HTERT RPE-1 (cell line): ENCODE results near the gene PAPOLG.

ENCODE experiments used
- in situ Hi-C: fragments of 300-500 bp; cut with MboI; formaldehyde crosslinking; loops from 4 replicates; pipeline ENCODE4 v1.14.3; 2020; ENCODE audit warnings: low sequenced_read_pairs

The PAPOLG gene

GRCh38 chr2:60756097-60757087 lies at the start of gene PAPOLG:
Gene PAPOLG, plus strand, starts transcription at chr2:60756268. Its CDS starts 211 bp downstream, at chr2:60756479.
- in situ Hi-C loops: no loop called here

DNA sequence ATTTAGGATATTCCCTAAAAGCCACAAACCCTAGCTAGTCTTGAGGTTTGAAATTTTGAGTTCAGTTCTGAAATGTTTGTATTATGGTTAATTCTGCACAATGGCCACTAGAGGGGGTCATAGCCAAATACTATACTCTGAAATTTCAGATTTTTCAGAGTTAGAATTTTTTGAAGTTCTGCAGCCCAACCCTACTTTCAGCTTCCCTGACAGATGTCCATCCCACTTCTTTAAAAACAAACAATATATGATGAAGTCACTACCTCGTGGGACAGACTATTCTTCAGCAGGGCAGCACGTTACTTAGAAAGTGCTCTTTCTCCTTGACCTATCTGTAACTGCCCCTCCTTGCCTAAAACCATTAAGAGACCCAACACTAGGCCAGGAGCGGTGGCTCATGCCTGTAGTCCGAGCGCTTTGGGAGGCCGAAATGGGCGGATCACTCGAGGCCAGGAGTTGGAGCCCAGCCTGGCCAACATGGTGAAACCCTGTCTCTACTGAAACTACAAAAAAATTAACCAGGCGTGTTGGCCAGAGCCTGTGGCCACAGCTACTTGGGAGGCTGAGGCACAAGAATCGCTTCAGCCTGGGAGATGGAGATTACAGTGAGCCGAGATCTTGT lies 48.2 kb upstream of the PAPOLG start:
- in situ Hi-C loops: no loop called here

DNA sequence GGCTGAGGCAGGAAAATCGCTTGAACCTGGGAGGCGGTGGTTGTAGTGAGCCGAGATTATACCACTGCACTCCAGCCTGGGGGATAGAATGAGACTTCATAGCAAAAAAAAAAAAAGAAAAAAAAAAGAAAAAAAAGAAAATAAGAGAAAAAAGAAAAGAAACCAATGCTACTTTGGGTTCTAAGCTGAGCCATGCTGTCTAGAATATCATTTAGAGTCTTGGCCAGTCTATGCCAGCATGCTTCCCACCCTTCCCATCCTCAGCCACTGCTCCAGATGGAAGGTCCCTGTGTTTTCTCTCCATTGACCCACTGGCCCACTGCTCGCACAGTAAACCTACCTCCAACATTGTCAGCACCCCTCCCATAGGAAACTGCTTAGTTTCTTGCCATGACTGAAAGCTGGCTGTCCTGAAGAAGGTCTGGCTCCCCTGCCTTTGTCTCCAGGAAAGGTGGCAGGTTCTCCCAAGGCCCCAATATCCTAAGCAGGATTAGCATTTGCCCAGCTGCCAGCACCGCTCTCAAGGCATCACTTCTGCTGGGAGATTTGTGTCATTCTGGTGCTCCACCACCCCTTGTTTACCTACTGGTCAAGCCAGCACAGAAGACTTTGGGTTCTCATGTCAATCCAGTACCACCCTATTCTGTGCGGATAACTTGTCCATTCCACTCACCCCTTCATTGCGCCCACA lies 47.3 kb upstream of the PAPOLG start:
- in situ Hi-C loops: no loop called here

- in situ Hi-C loops: no loop called here
Measured at GRCh38 chr2:60710707-60711106, 45.4 kb upstream of the PAPOLG start.

GRCh38 chr2:60715561-60715960 lies 40.5 kb upstream of the PAPOLG start:
- in situ Hi-C loops: no loop called here

GRCh38 chr2:60717691-60718090 lies 38.4 kb upstream of the PAPOLG start:
- in situ Hi-C loops: no loop called here

GRCh38 chr2:60719331-60719730 lies 36.7 kb upstream of the PAPOLG start:
- in situ Hi-C loops: no loop called here

DNA sequence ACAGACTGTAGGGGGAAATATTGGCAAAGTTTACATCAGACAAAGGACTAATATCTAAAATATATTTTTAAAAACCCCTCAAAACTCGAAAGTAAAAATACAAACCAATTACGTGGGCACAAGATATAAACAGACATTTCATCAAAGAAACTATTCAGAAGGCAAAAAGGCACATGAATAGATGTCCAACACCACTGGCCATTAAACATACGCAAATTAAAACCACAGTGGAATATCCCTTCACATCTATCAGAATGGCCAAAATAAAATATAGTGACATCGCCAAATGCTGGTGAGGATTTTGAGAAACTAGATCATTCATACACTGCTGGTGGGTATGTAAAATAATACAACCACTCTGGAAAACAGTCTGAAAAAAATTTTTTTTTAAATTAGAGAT lies 30.6 kb upstream of the PAPOLG start:
- in situ Hi-C loops: no loop called here

- in situ Hi-C loops: no loop called here
Measured at GRCh38 chr2:60728855-60729254, 27.2 kb upstream of the PAPOLG start.

GRCh38 chr2:60735496-60736250 lies 20.4 kb upstream of the PAPOLG start:
- in situ Hi-C loops: no loop called here

GRCh38 chr2:60738679-60739078 lies 17.4 kb upstream of the PAPOLG start:
- in situ Hi-C loops: no loop called here

GRCh38 chr2:60739156-60739555 lies 16.9 kb upstream of the PAPOLG start:
- in situ Hi-C loops: no loop called here

- in situ Hi-C loops: no loop called here
Measured at GRCh38 chr2:60741576-60741975, 14.5 kb upstream of the PAPOLG start.

DNA sequence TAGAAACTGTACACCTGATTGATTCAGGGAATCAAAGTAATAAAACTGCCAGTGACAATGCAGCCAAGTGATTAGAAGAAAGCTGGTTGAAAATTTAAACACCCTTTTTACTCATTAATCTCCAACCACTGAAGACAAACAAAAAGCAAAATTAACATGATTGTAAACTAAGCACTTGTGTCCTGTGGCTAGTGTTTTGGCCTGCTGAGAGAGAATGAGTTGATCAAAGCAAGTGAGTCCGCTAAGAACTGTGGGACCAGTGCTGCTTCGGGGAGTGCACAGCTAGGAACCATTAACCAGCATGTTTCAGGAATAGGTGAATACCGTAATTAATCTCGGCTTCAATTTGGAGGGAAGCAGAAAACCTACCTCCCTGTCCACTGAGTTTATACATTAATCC lies 13.6 kb upstream of the PAPOLG start:
- in situ Hi-C loops: no loop called here

GRCh38 chr2:60745330-60745729 lies 10.7 kb upstream of the PAPOLG start:
- in situ Hi-C loops: no loop called here

DNA sequence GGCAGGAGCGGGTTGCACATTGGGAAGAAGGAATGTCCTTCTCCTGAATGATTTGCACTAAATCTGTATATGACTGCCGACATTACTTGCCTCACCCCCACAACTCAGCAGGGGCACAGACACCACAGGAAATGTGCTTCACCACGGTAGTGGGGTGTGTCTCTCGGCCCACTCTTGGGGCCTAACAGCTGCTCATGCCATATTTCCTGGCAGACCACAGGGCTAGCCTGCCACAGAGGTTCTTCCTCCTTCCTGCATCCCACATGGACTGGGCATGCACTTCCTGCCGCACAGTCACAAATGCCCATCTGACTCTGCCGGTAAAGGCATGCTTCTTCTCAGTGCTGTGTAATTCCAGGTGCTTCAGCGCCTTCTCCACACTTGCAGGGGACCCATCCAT lies 10.3 kb upstream of the PAPOLG start:
- in situ Hi-C loops: no loop called here

GRCh38 chr2:60746318-60746717 lies 9.8 kb upstream of the PAPOLG start:
- in situ Hi-C loops: no loop called here

DNA sequence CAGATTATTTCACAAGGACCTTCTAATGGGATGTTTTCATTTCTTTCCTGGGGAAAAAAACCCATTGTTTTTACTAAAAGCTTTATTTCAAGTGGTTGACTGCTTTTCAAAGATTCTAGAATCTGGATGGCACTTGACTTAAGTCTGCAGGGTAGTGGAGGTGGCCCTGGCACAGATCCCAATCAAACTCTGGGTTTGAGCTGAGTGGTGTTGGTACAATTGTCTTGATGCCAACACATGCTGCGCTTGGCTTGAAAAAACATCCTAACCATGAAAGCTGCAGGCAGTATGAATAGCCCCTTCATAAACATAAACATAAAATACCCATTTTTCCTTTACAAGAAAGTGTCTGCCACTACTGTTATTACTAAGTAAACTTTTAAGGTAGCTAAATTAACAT lies 3.6 kb downstream of the PAPOLG start:
- in situ Hi-C loops: no loop called here

GRCh38 chr2:60764736-60765534 lies 8.9 kb downstream of the PAPOLG start:
- in situ Hi-C loops: no loop called here

GRCh38 chr2:60766283-60766682 lies 10.2 kb downstream of the PAPOLG start:
- in situ Hi-C loops: no loop called here
